KMS-11 (cell line): ENCODE data around the gene PTPRR.

Source experiments
- H2AFZ ChIP-seq: fragments of 200-600 bp; sonication (generic); 2 replicates; pipeline ENCODE4 v1.6.1; 2016; ENCODE audit warnings: antibody characterized with exemption, mixed run types, low read depth
- H3K27ac ChIP-seq: fragments of 200-600 bp; sonication (generic); 2 replicates; pipeline ENCODE4 v1.6.1; 2016; ENCODE audit warnings: mild to moderate bottlenecking, mixed run types
- H3K27me3 ChIP-seq: fragments of 200-600 bp; sonication (generic); 2 replicates; pipeline ENCODE4 v1.6.1; 2017; ENCODE audit warnings: mild to moderate bottlenecking, low read depth, mixed run types, moderate library complexity; ENCODE audit not compliant: insufficient read depth
- H3K36me3 ChIP-seq: fragments of 200-600 bp; sonication (generic); 2 replicates; pipeline ENCODE4 v1.6.1; 2017; ENCODE audit warnings: mild to moderate bottlenecking, mixed run types; ENCODE audit not compliant: insufficient read depth
- H3K4me1 ChIP-seq: fragments of 200-600 bp; sonication (generic); 2 replicates; pipeline ENCODE4 v1.6.1; 2016; ENCODE audit warnings: mild to moderate bottlenecking, low read depth, mixed run types; ENCODE audit not compliant: poor library complexity, severe bottlenecking
- H3K4me2 ChIP-seq: fragments of 200-600 bp; sonication (generic); 2 replicates; pipeline ENCODE4 v1.7.0; 2016; ENCODE audit warnings: mild to moderate bottlenecking, mixed run types
- H3K4me3 ChIP-seq: fragments of 200-600 bp; sonication (generic); IDR thresholded peaks from 2 replicates; pipeline ENCODE4 v1.6.1; 2017; ENCODE audit warnings: low read depth, low read length, mixed read lengths; ENCODE audit not compliant: insufficient read depth
- H3K79me2 ChIP-seq: fragments of 200-600 bp; sonication (generic); 2 replicates; pipeline ENCODE4 v1.6.1; 2016; ENCODE audit warnings: low read depth, mixed run types; ENCODE audit not compliant: insufficient read depth
- H3K9ac ChIP-seq: fragments of 200-600 bp; sonication (generic); 2 replicates; pipeline ENCODE4 v1.6.1; 2016; ENCODE audit warnings: mild to moderate bottlenecking, mixed run types
- H4K20me1 ChIP-seq: fragments of 200-600 bp; sonication (generic); 2 replicates; pipeline ENCODE4 v1.6.1; 2016; ENCODE audit warnings: mild to moderate bottlenecking, mixed run types; ENCODE audit not compliant: insufficient read depth
- TF ChIP-seq, protein P1 (sequence below): fragments of 200-600 bp; sonication (generic); conservative IDR thresholded peaks from 2 replicates; pipeline ENCODE4 v1.6.1; 2017; ENCODE audit warnings: low read depth, mild to moderate bottlenecking, antibody characterized with exemption, low read length, moderate library complexity, mixed read lengths

PTPRR gene

GRCh38 chr12:70617450-70617849 lies 303.1 kb downstream of the PTPRR start:
- TF ChIP-seq, protein P1, sequence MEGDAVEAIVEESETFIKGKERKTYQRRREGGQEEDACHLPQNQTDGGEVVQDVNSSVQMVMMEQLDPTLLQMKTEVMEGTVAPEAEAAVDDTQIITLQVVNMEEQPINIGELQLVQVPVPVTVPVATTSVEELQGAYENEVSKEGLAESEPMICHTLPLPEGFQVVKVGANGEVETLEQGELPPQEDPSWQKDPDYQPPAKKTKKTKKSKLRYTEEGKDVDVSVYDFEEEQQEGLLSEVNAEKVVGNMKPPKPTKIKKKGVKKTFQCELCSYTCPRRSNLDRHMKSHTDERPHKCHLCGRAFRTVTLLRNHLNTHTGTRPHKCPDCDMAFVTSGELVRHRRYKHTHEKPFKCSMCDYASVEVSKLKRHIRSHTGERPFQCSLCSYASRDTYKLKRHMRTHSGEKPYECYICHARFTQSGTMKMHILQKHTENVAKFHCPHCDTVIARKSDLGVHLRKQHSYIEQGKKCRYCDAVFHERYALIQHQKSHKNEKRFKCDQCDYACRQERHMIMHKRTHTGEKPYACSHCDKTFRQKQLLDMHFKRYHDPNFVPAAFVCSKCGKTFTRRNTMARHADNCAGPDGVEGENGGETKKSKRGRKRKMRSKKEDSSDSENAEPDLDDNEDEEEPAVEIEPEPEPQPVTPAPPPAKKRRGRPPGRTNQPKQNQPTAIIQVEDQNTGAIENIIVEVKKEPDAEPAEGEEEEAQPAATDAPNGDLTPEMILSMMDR = no peak
- no peaks in the 10 kb centered on the region for H3K36me3 ChIP-seq
- no peak overlapping the region for H3K4me3 ChIP-seq
- H3K4me2 ChIP-seq = no peak overlapping the region
- no peak overlapping the region for H2AFZ ChIP-seq
- H3K27ac ChIP-seq = no peak overlapping the region
- no peaks in the 10 kb centered on the region for H4K20me1 ChIP-seq
- no peaks in the 10 kb centered on the region for H3K79me2 ChIP-seq
- no peaks in the 10 kb centered on the region for H3K27me3 ChIP-seq
- H3K9ac ChIP-seq = no peak overlapping the region
- H3K4me1 ChIP-seq = no peaks in the 10 kb centered on the region

GRCh38 chr12:70615174-70615866 lies 305.2 kb downstream of the PTPRR start:
- Histone ChIP-seq H3K79me2 (no peaks in the 10 kb centered on the region), H2AFZ (no peak overlapping the region), H3K4me1 (no peaks in the 10 kb centered on the region), H3K4me2 (no peak overlapping the region), H3K4me3 (no peak overlapping the region), H3K27ac (no peak overlapping the region), H4K20me1 (no peaks in the 10 kb centered on the region), H3K27me3 (no peaks in the 10 kb centered on the region), H3K9ac (no peak overlapping the region), H3K36me3 (no peaks in the 10 kb centered on the region)
- TF ChIP-seq, protein P1 = no peak

DNA sequence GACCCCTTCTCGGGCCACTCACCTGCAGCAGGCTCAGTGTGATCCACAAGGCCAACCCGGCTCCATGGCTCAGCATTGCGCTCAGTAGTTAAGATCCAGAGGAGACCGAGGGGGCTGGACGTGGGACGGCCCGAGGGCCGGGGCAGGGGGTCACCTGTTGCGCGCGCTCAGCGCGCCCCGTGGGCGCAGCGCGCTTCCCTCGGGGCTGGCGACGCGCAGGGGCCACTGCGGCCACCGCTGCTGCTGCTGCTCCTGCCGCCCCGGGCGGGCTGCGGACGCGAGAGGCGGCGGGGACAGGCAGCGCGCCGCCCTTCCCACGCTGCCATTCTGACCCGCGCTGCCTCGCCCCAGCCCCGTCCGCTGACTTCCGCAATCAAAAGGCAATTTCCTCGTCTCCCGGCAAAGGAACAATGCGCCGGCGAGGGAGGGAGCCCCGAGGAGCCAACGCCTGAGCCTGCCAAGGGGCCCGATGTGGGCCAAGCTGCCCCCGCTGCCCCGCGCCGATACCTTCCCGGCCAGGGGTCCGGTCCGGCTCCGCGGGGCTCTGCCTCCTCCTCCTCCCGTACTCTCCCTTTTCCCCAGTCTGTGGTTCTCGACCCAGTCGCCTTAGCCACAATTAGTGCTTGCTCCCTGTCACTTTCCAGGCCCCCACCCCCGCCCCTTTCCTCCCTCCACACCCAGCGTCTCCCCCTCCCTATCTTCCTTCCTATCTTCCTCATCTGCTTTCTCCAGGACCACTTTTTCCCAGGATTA lies 310.6 kb downstream of the PTPRR start:
- H3K9ac ChIP-seq = no peak overlapping the region

GRCh38 chr12:70609203-70609602 lies 311.3 kb downstream of the PTPRR start:
- Histone ChIP-seq H3K9ac (no peak overlapping the region), H2AFZ (no peak overlapping the region), H3K4me2 (no peak overlapping the region), H3K79me2 (no peaks in the 10 kb centered on the region), H4K20me1 (no peaks in the 10 kb centered on the region), H3K27ac (no peak overlapping the region), H3K27me3 (no peaks in the 10 kb centered on the region), H3K36me3 (no peaks in the 10 kb centered on the region), H3K4me1 (no peaks in the 10 kb centered on the region), H3K4me3 (no peak overlapping the region)
- TF ChIP-seq, protein P1 = no peak

More for the DNA sequence above, 310.6 kb downstream of the PTPRR start:
- Histone ChIP-seq H3K4me2 (no peak overlapping the region), H3K27me3 (no peaks in the 10 kb centered on the region), H2AFZ (no peak overlapping the region), H3K4me3 (no peak overlapping the region), H3K4me1 (no peaks in the 10 kb centered on the region), H3K79me2 (no peaks in the 10 kb centered on the region), H4K20me1 (no peaks in the 10 kb centered on the region), H3K27ac (no peak overlapping the region), H3K36me3 (no peaks in the 10 kb centered on the region)
- TF ChIP-seq, protein P1 = no peak
